Right lobe of liver (tissue), 6 donors: ENCODE data around the gene OR4A15. TPM values are rescaled to one million over a fixed set of nuclear protein-coding genes. Genes with fewer than 3 reads are reported as not detected.

Experiments
- ATAC-seq, 4 donors: fragments of 200-7000 bp; cut with Tn5 transposase; one replicate each; pipeline ENCODE4 v1.9.1; 2020; ENCODE audit warnings: mild to moderate bottlenecking in 4 of 4, moderate library complexity in 4 of 4
- DNase-seq, 3 donors: peaks; one replicate each; pipeline ENCODE4 v3.0.0-alpha.2; 2020
- H3K27ac ChIP-seq, 3 donors: fragments of 200-600 bp; one replicate each; pipeline ENCODE4 v1.8.0; 2022
- H3K27me3 ChIP-seq, 2 donors: fragments of 200-600 bp; one replicate each; pipeline ENCODE4 v1.8.0; 2022
- H3K36me3 ChIP-seq, 4 donors: fragments of 200-600 bp; sonication (generic) in 1 of 4; one replicate each; pipeline versions ENCODE4 v1.5.1 to v1.8.0; 2017 to 2022; ENCODE audit warnings: control low read depth in 1 of 4
- H3K4me1 ChIP-seq, 4 donors: fragments of 200-600 bp; sonication (generic) in 1 of 4; one replicate each; pipeline versions ENCODE4 v1.5.1 to v1.8.0; 2017 to 2022; ENCODE audit warnings: control low read depth in 1 of 4
- H3K4me3 ChIP-seq, 3 donors: fragments of 200-600 bp; one replicate each; pipeline ENCODE4 v1.8.0; 2022
- H3K9me3 ChIP-seq, 4 donors: fragments of 200-600 bp; sonication (generic) in 1 of 4; one replicate each; pipeline versions ENCODE4 v1.5.1 to v1.8.0; 2017 to 2022; ENCODE audit warnings: control low read depth in 1 of 4
- CTCF ChIP-seq, 4 donors: fragments of 200-600 bp in 3 of 4; fragments of 450-650 bp in 1 of 4; IDR thresholded peaks; one replicate each; pipeline versions ENCODE4 v1.5.1 to v1.8.0; 2016 to 2022; ENCODE audit warnings: antibody characterized with exemption in 4 of 4, mild to moderate bottlenecking in 2 of 4
- POLR2A ChIP-seq: fragments of 450-650 bp; IDR thresholded peaks from one replicate; pipeline ENCODE4 v1.6.1; 2017; ENCODE audit warnings: antibody characterized with exemption, mild to moderate bottlenecking
- WGBS: methylation state at CpG from one replicate; pipeline ENCODE4 v1.1.6; 2018; ENCODE audit warnings: low coverage, low lambda C conversion rate; ENCODE audit not compliant: insufficient coverage; ENCODE audit errors: missing lambda C conversion rate; 5-methylcytosine and 5-hydroxymethylcytosine counted together
- intact Hi-C, 2 donors: fragments of 100-400 bp; cut with DNase I; formaldehyde crosslinking; loops; one replicate each; pipeline versions ENCODE4 v1.11.2 to v1.14.1; 2022
- small RNA-seq, 2 experiments: library from RNA; depleted of rRNA; stranded (forward); fragments of <200 nt; gene quantifications; one replicate each; pipeline ENCODE3, GENCODE V24; 2016
- total RNA-seq, 6 experiments: library from RNA; depleted of rRNA in 2 of 6; stranded (reverse); fragments of >200 nt in 2 of 6; fragmentation: NEBNext Ultra II Directional in 3 of 6; extraction: Animal tissue kit (Norgen Biotek cat#: 25700) in 3 of 6; gene quantifications; one replicate each; pipeline versions ENCODE4 v1.1.0 to v1.2.4, GENCODE V29; 2016 to 2023
- donor health status: DM: no; HTN: yes; CAD: no.
- donor health status: DM: no; HTN: no; CAD: no.
- donor health status: DM: no; HTN: no; CAD: no.
- donor health status: DM: no; HTN: yes; CAD: no.
- donor health status: DM: no; HTN: yes; CAD: no.

OR4A15 gene
- total RNA-seq, 6 experiments from 2014 or later, result not detected

- 0% methylated on average over 1 of the region's 1 CpG for WGBS
- TF ChIP-seq CTCF (IDR thresholded peaks at IDR 0.05), result peak in 2 of 4 donors; percentile 23 to 30
- TF ChIP-seq POLR2A, result no peak
- peak in 1 of 4 donors; percentile 33 for ATAC-seq
These were observed 10.1 kb upstream of the OR4A15 start for GRCh38 chr11:55357560-55358184.

GRCh38 chr11:55401011-55401410, 33.2 kb downstream of the OR4A15 start:
- no peaks in the 10 kb centered on the region for H3K9me3 ChIP-seq
- TF ChIP-seq POLR2A, result no peak
- no peak for TF ChIP-seq CTCF (IDR thresholded peaks at IDR 0.05)

More at GRCh38 chr11:55357560-55358184, 10.1 kb upstream of the OR4A15 start:
- Histone ChIP-seq H3K27me3 (no peaks in the 10 kb centered on the region), H3K27ac (no peak overlapping the region), H3K4me3 (no peak overlapping the region), H3K4me1 (no peaks in the 10 kb centered on the region), H3K36me3 (no peaks in the 10 kb centered on the region), H3K9me3 (no peaks in the 10 kb centered on the region)
- DNase-seq, result no peak
- intact Hi-C loops, result no loop called here

More at GRCh38 chr11:55401011-55401410, 33.2 kb downstream of the OR4A15 start:
- H3K27me3 ChIP-seq, result no peaks in the 10 kb centered on the region
- no peak overlapping the region for H3K4me3 ChIP-seq
- no peak overlapping the region for H3K27ac ChIP-seq
- intact Hi-C loops, result no loop called here
- H3K36me3 ChIP-seq, result no peaks in the 10 kb centered on the region
- DNase-seq (no peak), ATAC-seq (no peak)
- 7% methylated on average over 1 of the region's 1 CpG for WGBS
- H3K4me1 ChIP-seq, result no peaks in the 10 kb centered on the region

Small RNA genes lying within 50 kb of the gene (small RNA-seq; reads per million reads assigned to genes)
- 0 reads per million in 2 experiments for gene OR4X7P

Other genes with a start within 250 kb of the OR4A15 start
- gene TRIM48, start 105.8 kb upstream of the OR4A15 start, total RNA-seq, result not detected
- gene OR4A16, start 24.8 kb upstream of the OR4A15 start, total RNA-seq, result not detected
- not detected for gene OR4C15, start 186.5 kb downstream of the OR4A15 start, total RNA-seq
- gene OR4C16, start 204.2 kb downstream of the OR4A15 start, total RNA-seq, result not detected
- not detected for gene OR4C11, start 239.7 kb downstream of the OR4A15 start, total RNA-seq